Stimulated activated CD8-positive, alpha-beta memory T cell treated with anti-CD3 and anti-CD28 coated beads, Interleukin-7, amount 100 ng/mL, for 48 hours (primary cell): ENCODE results near the gene SPCS2.
"Not testable (repeated sequence)": the region's sequence is repeated elsewhere in the genome, so short reads cannot be mapped to it uniquely, and the experiment has no call there.

Source experiments
- DNase-seq, 2 donors: peaks; one replicate each; pipeline ENCODE4 v3.0.0-alpha.2; 2020; ENCODE audit warnings: low read depth in 1 of 2; ENCODE audit errors: extremely low read depth in 1 of 2

SPCS2 gene

GRCh38 chr11:74949753-74950137, 679 bp downstream of the SPCS2 start:
- no peak for DNase-seq

- no peak for DNase-seq
Observed at GRCh38 chr11:74950374-74950969, 1.4 kb downstream of the SPCS2 start.

GRCh38 chr11:74951226-74951625, 2.2 kb downstream of the SPCS2 start:
- DNase-seq, result no peak

GRCh38 chr11:74952752-74953151, 3.7 kb downstream of the SPCS2 start:
- no peak for DNase-seq

GRCh38 chr11:74953451-74953850, 4.4 kb downstream of the SPCS2 start:
- no peak for DNase-seq

- DNase-seq, result no peak
Observed at GRCh38 chr11:74954199-74954598, 5.1 kb downstream of the SPCS2 start.

- no peak for DNase-seq
Observed at GRCh38 chr11:74956397-74957015, 7.4 kb downstream of the SPCS2 start.

- no peak for DNase-seq
Observed at GRCh38 chr11:74957937-74958629, 9.0 kb downstream of the SPCS2 start.

GRCh38 chr11:74960128-74960527, 11.1 kb downstream of the SPCS2 start:
- DNase-seq, result not testable (repeated sequence)

- DNase-seq, result no peak
Observed at GRCh38 chr11:74966651-74967050, 17.6 kb downstream of the SPCS2 start.

GRCh38 chr11:74970852-74971395, 21.9 kb downstream of the SPCS2 start:
- no peak for DNase-seq

GRCh38 chr11:74971424-74971823, 22.4 kb downstream of the SPCS2 start:
- no peak for DNase-seq

- no peak for DNase-seq
Observed at GRCh38 chr11:74978041-74978440, 29.0 kb downstream of the SPCS2 start.

- DNase-seq, result no peak
Observed at GRCh38 chr11:74980634-74981033, 31.6 kb downstream of the SPCS2 start.

GRCh38 chr11:74981888-74982287, 32.8 kb downstream of the SPCS2 start:
- DNase-seq, result no peak

- DNase-seq, result no peak
Observed at GRCh38 chr11:74984070-74984469, 35.0 kb downstream of the SPCS2 start.

GRCh38 chr11:74984730-74985129, 35.7 kb downstream of the SPCS2 start:
- DNase-seq, result no peak

- DNase-seq, result peak; percentile 73 to 84
Observed at GRCh38 chr11:74988541-74989259, 39.6 kb downstream of the SPCS2 start, which contains the start of gene NEU3. NEU3 (plus strand) TSS chr11:74988933; CDS start chr11:74989061, 128 bp downstream.

GRCh38 chr11:74989260-74989638, 40.2 kb downstream of the SPCS2 start:
- DNase-seq, result no peak

- not testable (repeated sequence) for DNase-seq
Observed at GRCh38 chr11:74990150-74990549, 41.1 kb downstream of the SPCS2 start.

- no peak for DNase-seq
Observed at GRCh38 chr11:74990941-74991340, 41.9 kb downstream of the SPCS2 start.
